ENCODE measurements around the gene TPRN.

Gene TPRN

GRCh38 chr9:137216188-137216965 lies 15.8 kb upstream of the TPRN start:
- Histone ChIP-seq H3K9me3 (no peaks in the 10 kb centered on the region), H3K36me3 (peaks cover 0 to 24% (median 0%) of the 10 kb centered on the region in 3 donors), H3K27me3 (peaks cover 0 to 4% of the 10 kb centered on the region in 2 donors), H3K4me1 (peaks cover 0 to 28% (median 13%) of the 10 kb centered on the region in 4 donors), H3K4me3 (no peak overlapping the region), H3K27ac (no peak overlapping the region)
- TF ChIP-seq, protein P1, sequence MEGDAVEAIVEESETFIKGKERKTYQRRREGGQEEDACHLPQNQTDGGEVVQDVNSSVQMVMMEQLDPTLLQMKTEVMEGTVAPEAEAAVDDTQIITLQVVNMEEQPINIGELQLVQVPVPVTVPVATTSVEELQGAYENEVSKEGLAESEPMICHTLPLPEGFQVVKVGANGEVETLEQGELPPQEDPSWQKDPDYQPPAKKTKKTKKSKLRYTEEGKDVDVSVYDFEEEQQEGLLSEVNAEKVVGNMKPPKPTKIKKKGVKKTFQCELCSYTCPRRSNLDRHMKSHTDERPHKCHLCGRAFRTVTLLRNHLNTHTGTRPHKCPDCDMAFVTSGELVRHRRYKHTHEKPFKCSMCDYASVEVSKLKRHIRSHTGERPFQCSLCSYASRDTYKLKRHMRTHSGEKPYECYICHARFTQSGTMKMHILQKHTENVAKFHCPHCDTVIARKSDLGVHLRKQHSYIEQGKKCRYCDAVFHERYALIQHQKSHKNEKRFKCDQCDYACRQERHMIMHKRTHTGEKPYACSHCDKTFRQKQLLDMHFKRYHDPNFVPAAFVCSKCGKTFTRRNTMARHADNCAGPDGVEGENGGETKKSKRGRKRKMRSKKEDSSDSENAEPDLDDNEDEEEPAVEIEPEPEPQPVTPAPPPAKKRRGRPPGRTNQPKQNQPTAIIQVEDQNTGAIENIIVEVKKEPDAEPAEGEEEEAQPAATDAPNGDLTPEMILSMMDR (IDR thresholded peaks at IDR 0.05) = no peak
- intact Hi-C loops (cut with DNase I; ENCODE audit: low total_unique reads) = no loop called here
- no peak for DNase-seq

- Histone ChIP-seq H3K9me3 (no peaks in the 10 kb centered on the region), H3K4me1 (peaks cover 0 to 24% (median 11%) of the 10 kb centered on the region in 4 donors), H3K4me3 (no peak overlapping the region), H3K27ac (no peak overlapping the region), H3K27me3 (no peaks in the 10 kb centered on the region), H3K36me3 (peaks cover 0 to 28% (median 0%) of the 10 kb centered on the region in 3 donors)
- DNase-seq = no peak
- TF ChIP-seq, protein P1 (IDR thresholded peaks at IDR 0.05) = no peak
- intact Hi-C loops (cut with DNase I; ENCODE audit: low total_unique reads) = no loop called here
Observed at GRCh38 chr9:137215196-137215986, 14.8 kb upstream of the TPRN start.

GRCh38 chr9:137214620-137215019 lies 14.1 kb upstream of the TPRN start:
- Histone ChIP-seq H3K9me3 (no peaks in the 10 kb centered on the region), H3K4me1 (peaks cover 0 to 24% (median 11%) of the 10 kb centered on the region in 4 donors), H3K4me3 (no peak overlapping the region), H3K36me3 (peaks cover 0 to 34% (median 0%) of the 10 kb centered on the region in 3 donors), H3K27me3 (no peaks in the 10 kb centered on the region), H3K27ac (no peak overlapping the region)
- intact Hi-C loops (cut with DNase I; ENCODE audit: low total_unique reads) = no loop called here
- DNase-seq = no peak
- TF ChIP-seq, protein P1 (IDR thresholded peaks at IDR 0.05) = no peak

- peaks cover 0 to 18% (median 8%) of the 10 kb centered on the region in 4 donors for H3K4me1 ChIP-seq
- intact Hi-C loops (cut with DNase I; ENCODE audit: low total_unique reads) = no loop called here
- TF ChIP-seq, protein P1 (IDR thresholded peaks at IDR 0.05) = no peak
- no peaks in the 10 kb centered on the region for H3K27me3 ChIP-seq
- no peak overlapping the region for H3K27ac ChIP-seq
- H3K36me3 ChIP-seq = peaks cover 0 to 42% (median 0%) of the 10 kb centered on the region in 3 donors
- H3K9me3 ChIP-seq = no peaks in the 10 kb centered on the region
- DNase-seq = no peak
- H3K4me3 ChIP-seq = no peak overlapping the region
Observed at GRCh38 chr9:137213160-137214060, 12.9 kb upstream of the TPRN start.

DNA sequence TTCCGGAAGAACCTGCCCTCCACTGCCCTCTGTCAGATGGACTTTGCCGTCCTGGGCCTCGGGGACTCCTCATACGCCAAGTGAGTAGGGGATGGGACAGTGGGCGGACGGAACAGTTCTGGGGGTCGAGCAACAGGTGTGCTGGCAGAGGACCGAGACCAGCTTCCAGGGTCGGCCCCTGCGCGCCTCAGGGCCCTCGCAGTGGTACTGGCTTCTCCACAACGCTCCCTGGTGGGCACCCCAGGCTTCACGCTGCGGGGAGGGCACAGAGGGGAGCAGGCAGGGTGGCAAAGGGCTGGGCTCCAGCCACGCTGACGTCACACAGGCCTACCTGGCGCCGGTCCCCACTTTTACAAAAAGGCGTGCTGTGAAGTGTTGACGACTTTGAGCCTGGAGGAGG lies 12.0 kb upstream of the TPRN start:
- peaks cover 0 to 9% (median 1%) of the 10 kb centered on the region in 4 donors for H3K4me1 ChIP-seq
- H3K36me3 ChIP-seq = peaks cover 0 to 44% (median 0%) of the 10 kb centered on the region in 3 donors
- TF ChIP-seq, protein P1 (IDR thresholded peaks at IDR 0.05) = no peak
- H3K27me3 ChIP-seq = no peaks in the 10 kb centered on the region
- no peak overlapping the region for H3K4me3 ChIP-seq
- no peak overlapping the region for H3K27ac ChIP-seq
- intact Hi-C loops (cut with DNase I; ENCODE audit: low total_unique reads) = no loop called here
- DNase-seq = no peak
- no peaks in the 10 kb centered on the region for H3K9me3 ChIP-seq
